MCF 10A (cell line): ENCODE measurements around the gene SLC6A12. TPM values are rescaled to one million over a fixed set of nuclear protein-coding genes. Genes with fewer than 3 reads are reported as not detected.

Experiments
- BruUV-seq: library from RNA; stranded (reverse); fragments of 400-500 nt; replicated peaks from 2 replicates; lab custom pipeline; 2021; lab: Mats Ljungman, UMichigan
- CTCF ChIA-PET: fragments of 300-600 bp; sonication (Branson Sonifier 250); formaldehyde crosslinking; extraction: SDS; loops from one replicate; lab custom pipeline; 2021; ENCODE audit warnings: antibody characterized with exemption, inconsistent platforms; lab: Yijun Ruan, JAX
- POLR2A ChIA-PET: fragments of 300-600, 350-650 bp; sonication (Branson Sonifier 250); formaldehyde crosslinking; extraction: SDS; loops from one replicate; lab custom pipeline; 2020; ENCODE audit warnings: antibody characterized with exemption, inconsistent platforms; lab: Yijun Ruan, JAX
- DNase-seq: peaks from one replicate; pipeline ENCODE4 v3.0.0-alpha.2; 2018; ENCODE audit not compliant: unreplicated experiment
- H3K27ac Mint-ChIP-seq: one replicate; pipeline ENCODE4 v1.8.0; 2022; ENCODE audit warnings: mild to moderate bottlenecking, low read depth, mixed read lengths; ENCODE audit not compliant: unreplicated experiment
- H3K27me3 Mint-ChIP-seq: one replicate; pipeline ENCODE4 v1.8.0; 2022; ENCODE audit warnings: mixed read lengths; ENCODE audit not compliant: insufficient read depth, unreplicated experiment
- H3K36me3 Mint-ChIP-seq: one replicate; pipeline ENCODE4 v1.8.0; 2022; ENCODE audit warnings: mild to moderate bottlenecking, moderate library complexity, mixed read lengths; ENCODE audit not compliant: insufficient read depth, unreplicated experiment
- H3K4me1 Mint-ChIP-seq: one replicate; pipeline ENCODE4 v1.8.0; 2022; ENCODE audit warnings: mixed read lengths; ENCODE audit not compliant: insufficient read depth, unreplicated experiment
- H3K4me3 Mint-ChIP-seq: one replicate; pipeline ENCODE4 v1.8.0; 2022; ENCODE audit warnings: mild to moderate bottlenecking, moderate library complexity, mixed read lengths; ENCODE audit not compliant: unreplicated experiment
- H3K9me3 Mint-ChIP-seq: one replicate; pipeline ENCODE4 v1.8.0; 2022; ENCODE audit warnings: mixed read lengths; ENCODE audit not compliant: unreplicated experiment
- intact Hi-C: fragments of 100-400 bp; cut with micrococcal nuclease; formaldehyde crosslinking; loops from 2 replicates; pipeline ENCODE4 v1.14.1; 2022
- total RNA-seq: library from RNA; stranded (reverse); gene quantifications from 2 replicates; pipeline ENCODE4 v1.2.3, GENCODE V29; 2022
- TF ChIP-seq, protein P1 (sequence below): fragments of 200-600 bp; IDR thresholded peaks from one replicate; pipeline ENCODE4 v1.8.0; 2022; ENCODE audit warnings: antibody characterized with exemption, mild to moderate bottlenecking; ENCODE audit not compliant: unreplicated experiment

The SLC6A12 gene
- total RNA-seq, 1 experiment from 2014 or later: not detected

DNA sequence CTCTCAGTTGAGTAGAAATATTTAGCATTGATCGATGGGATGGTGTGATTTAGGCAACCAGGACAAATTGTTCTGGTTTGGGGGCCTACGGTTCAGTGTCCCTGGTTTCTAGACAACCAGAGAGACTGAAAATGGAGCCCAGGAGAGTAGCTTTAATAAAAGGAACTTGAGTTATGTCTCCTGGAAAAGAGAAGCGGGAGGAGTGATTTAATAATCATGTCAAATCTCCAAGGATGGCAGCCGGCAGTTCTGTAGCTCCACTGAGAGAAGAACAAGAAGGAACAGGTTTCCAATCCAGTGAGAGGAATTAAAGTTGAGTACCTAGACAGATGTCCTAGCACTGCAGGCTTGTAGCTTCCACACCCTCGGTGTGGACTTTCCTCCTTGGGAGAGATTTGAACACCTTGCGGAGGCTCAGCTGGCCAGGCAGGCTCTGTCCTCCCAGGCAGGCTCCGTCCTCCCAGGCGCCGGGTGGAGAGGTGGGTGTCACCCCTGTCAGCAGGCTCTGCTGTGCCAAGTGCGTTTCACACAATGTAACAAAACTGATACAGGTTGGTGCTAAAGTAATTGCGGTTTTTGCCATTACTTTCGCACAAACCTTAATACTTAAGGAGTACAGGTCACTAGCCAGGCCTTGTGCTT lies 45.9 kb downstream of the SLC6A12 start:
- ChIA-PET CTCF (interaction anchor here (0.6 kb wide), 1 partner anchor 527 kb away, joined by 6 read pairs; no protein-coding TSS in a partner anchor), POLR2A (no interaction called here)
- Mint-ChIP-seq H3K4me3 (no peak overlapping the region), H3K9me3 (no peaks in the 10 kb centered on the region), H3K36me3 (no peaks in the 10 kb centered on the region), H3K27ac (no peak overlapping the region), H3K27me3 (peaks cover 26% of the 10 kb centered on the region), H3K4me1 (peaks cover 5% of the 10 kb centered on the region)
- intact Hi-C loops: no loop called here
- no TSS peak for BruUV-seq
- no peak for DNase-seq
- TF ChIP-seq, protein P1, sequence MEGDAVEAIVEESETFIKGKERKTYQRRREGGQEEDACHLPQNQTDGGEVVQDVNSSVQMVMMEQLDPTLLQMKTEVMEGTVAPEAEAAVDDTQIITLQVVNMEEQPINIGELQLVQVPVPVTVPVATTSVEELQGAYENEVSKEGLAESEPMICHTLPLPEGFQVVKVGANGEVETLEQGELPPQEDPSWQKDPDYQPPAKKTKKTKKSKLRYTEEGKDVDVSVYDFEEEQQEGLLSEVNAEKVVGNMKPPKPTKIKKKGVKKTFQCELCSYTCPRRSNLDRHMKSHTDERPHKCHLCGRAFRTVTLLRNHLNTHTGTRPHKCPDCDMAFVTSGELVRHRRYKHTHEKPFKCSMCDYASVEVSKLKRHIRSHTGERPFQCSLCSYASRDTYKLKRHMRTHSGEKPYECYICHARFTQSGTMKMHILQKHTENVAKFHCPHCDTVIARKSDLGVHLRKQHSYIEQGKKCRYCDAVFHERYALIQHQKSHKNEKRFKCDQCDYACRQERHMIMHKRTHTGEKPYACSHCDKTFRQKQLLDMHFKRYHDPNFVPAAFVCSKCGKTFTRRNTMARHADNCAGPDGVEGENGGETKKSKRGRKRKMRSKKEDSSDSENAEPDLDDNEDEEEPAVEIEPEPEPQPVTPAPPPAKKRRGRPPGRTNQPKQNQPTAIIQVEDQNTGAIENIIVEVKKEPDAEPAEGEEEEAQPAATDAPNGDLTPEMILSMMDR: no peak

DNA sequence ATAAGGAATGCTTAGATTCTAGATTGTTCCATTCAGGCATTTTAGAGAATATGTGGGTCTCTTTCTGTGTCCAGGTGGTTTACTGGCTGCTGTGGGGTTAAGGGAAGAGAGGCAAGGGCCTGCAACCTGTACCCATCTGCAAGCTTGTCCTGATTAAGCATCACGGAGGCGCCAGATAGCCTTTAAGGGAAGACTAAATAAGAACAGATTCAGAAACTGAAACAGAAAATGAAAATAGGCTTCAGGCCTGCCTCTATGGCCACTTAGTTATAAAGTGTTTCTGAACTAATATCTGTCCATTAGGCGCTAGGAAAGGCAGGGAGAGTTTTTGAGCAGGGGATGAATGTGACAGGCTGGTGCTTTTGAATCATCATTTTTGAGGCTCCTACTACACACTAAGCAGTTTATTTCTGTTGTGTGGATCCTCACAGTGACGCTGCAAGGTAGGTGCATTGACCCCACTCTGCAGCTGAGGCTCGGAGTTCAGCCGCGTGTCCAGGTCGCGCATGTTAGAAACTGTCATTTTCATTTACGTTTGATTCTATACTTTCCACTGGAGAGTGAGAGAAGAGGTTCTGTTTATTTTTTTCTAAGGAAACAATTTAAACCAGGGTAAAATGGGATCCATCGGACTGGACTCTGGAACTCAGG lies 47.4 kb downstream of the SLC6A12 start:
- no peak for DNase-seq
- peaks cover 5% of the 10 kb centered on the region for H3K4me1 Mint-ChIP-seq
- intact Hi-C loops: no loop called here
- POLR2A ChIA-PET: no interaction called here
- no peaks in the 10 kb centered on the region for H3K9me3 Mint-ChIP-seq
- H3K36me3 Mint-ChIP-seq: no peaks in the 10 kb centered on the region
- BruUV-seq: no TSS peak
- no peak overlapping the region for H3K4me3 Mint-ChIP-seq
- CTCF ChIA-PET: interaction anchor here (1.1 kb wide), 1 partner anchor 29 kb away, joined by 3 read pairs; no protein-coding TSS in a partner anchor
- no peak overlapping the region for H3K27ac Mint-ChIP-seq
- TF ChIP-seq, protein P1: no peak
- peaks cover 19% of the 10 kb centered on the region for H3K27me3 Mint-ChIP-seq

DNA sequence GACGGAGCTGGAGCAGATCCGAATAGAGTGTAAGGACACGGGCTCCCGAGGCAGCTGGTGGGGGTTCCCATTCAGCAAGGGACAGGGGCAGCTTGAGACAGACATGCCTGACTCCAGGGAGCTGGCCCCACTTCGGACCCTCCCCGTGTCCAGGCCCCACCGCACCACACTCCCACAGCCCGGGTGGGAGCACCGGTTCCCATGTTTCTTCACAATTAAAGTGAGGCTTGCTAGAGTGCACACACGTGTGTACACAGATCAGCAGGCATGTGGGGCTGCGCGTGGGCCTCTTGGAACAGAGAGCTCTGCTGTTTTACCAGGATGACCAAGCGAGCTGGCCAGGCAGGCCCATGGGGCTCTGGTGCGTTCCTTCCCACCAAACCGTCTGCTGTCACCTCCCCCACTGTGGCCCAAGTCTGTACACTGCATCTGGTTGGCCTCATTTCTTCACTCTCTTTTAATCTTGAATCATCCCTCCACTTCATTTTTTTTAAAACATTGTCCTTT lies 48.0 kb downstream of the SLC6A12 start:
- ChIA-PET CTCF (interaction anchor here (1.1 kb wide), 1 partner anchor 29 kb away, joined by 3 read pairs; no protein-coding TSS in a partner anchor), POLR2A (no interaction called here)
- TF ChIP-seq, protein P1: no peak
- Mint-ChIP-seq H3K36me3 (no peaks in the 10 kb centered on the region), H3K4me3 (no peak overlapping the region), H3K4me1 (peaks cover 5% of the 10 kb centered on the region), H3K27me3 (peaks cover 25% of the 10 kb centered on the region), H3K9me3 (no peaks in the 10 kb centered on the region), H3K27ac (no peak overlapping the region)
- intact Hi-C loops: no loop called here
- DNase-seq: no peak
- no TSS peak for BruUV-seq

DNA sequence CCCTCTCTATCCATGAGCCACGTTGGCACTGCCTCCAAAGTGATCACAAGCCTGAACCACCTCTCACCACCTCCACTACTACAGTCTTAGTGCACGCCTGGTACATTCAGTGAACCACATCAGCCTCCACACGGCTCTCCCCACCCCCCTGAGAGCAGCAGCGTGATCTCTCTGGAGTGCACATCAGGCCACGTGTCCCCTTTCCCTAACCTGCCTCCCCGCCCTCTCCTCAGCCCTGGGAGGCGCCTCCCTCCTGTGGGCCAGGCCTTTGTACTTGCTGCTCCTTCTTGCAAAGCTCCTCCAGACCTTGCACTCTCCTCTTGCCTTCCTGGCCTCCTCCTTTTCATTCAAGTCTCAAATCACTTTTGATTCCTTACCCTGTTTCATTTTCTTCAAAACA lies 49.8 kb downstream of the SLC6A12 start:
- ChIA-PET POLR2A (no interaction called here), CTCF (interaction anchor here (0.6 kb wide), 1 partner anchor 9 kb away, joined by 4 read pairs; no protein-coding TSS in a partner anchor)
- Mint-ChIP-seq H3K4me1 (peaks cover 5% of the 10 kb centered on the region), H3K36me3 (no peaks in the 10 kb centered on the region), H3K27me3 (peaks cover 37% of the 10 kb centered on the region), H3K9me3 (no peaks in the 10 kb centered on the region), H3K27ac (no peak overlapping the region), H3K4me3 (no peak overlapping the region)
- no TSS peak for BruUV-seq
- no peak for DNase-seq
- intact Hi-C loops: no loop called here
- TF ChIP-seq, protein P1: no peak
